GM21526 (cell line): ENCODE data around the gene C17orf113.
A peak's percentile ranks its signal among the peaks of the same experiment; 100 is the strongest.
"Not testable (repeated sequence)": the region's sequence is repeated elsewhere in the genome, so short reads cannot be mapped to it uniquely, and the experiment has no call there.

Experiments used
- ATAC-seq: cut with Tn5 transposase; IDR thresholded peaks from one replicate; pipeline ENCODE4 v1.9.1; 2021; ENCODE audit warnings: moderate library complexity; ENCODE audit not compliant: unreplicated experiment, low FRiP score

The C17orf113 gene

DNA sequence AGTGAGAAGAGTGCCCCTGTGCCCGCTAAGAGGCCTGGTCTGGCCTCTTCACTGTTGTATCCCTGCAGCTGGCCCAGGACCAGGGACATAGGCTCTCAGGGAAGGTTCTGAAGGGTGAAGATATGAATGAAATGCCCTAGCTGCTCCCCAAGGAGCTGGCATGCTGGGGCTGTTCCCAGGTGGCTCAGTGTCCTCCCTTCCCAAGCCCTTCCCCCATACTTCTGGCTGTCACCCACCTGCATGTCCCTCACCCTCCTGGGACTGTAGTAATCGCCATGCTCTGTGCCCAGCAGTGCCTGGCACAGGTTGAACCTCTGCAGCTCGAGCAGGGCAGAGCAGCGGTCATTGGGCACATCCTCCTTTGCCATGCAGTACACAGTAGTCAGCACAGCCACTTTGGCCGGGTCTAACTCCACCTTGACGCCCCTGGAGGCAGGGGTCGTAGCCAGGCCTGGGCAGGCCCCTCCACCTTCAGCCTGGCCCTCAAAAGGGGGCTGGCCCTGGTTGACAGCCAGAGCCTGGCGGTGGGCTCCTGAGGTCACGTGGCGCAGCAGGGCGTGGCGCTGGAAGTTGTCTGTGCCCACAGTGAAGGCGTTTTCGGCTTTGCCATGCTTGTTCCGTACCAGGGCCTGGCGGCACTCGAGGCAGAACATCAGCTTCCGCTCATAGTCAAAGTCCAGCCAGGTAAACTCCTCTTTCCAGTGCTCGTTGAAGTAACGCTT, 7.6 kb downstream of the C17orf113 start:
- ATAC-seq = no peak

- no peak for ATAC-seq
These were observed 8.8 kb downstream of the C17orf113 start for GRCh38 chr17:42041619-42042018.

DNA sequence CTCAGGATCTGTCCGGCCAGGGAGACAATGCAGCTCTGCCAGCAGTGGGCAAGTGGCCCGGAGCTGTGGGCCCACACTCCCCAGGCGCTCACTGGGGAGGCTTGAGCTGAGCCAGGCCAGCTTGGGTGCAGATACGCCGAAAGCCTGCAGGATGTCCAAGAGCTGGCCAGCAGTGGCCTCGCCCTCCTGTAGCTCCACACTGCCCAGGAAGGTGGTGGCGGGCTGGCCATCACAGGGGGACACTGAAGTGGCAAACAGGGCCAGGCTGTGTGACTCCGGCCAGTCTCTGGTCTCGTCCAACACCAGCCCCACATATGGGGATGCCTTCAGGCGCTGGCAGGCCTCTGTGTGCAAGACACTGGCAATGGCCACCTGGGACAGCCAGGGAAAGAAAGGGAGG, 9.6 kb downstream of the C17orf113 start:
- ATAC-seq = no peak

- ATAC-seq = no peak
These were observed 10.3 kb downstream of the C17orf113 start for GRCh38 chr17:42039794-42040763.

DNA sequence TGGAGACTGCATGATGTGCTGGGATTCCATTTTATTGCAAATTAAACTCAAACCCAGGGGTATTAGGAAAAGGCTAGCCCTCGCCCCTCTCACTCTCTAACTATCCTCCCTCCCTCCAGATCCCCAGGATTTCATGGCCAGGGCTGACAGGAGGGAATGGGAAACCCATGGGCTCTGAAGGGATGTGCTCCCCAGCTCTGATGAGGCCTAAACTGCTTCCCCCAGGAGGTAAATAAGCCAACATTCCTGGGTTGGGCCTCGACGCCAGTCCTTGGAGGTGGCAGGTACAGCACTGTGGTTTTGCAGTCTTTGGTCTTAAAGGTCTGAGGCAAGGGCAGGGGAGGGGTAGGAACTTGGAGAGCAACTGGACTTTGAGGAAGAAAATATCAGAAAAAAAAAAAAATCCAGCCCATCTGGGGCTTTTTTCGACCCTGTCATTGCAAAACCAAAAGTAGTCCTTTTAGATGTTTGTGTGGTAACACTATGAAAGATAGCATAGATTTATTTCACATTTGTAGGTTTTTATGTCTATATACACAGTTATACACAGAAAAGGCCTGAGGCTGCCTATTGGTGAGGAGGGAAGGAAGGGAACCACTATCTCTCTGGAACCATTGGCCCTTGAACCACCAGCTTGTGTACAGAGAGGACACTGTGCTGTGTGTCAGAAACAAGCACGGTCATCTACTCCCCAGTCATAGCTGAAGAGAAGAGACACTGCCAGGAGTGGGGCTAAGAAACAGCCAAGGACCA, 12.0 kb downstream of the C17orf113 start:
- ATAC-seq = no peak

DNA sequence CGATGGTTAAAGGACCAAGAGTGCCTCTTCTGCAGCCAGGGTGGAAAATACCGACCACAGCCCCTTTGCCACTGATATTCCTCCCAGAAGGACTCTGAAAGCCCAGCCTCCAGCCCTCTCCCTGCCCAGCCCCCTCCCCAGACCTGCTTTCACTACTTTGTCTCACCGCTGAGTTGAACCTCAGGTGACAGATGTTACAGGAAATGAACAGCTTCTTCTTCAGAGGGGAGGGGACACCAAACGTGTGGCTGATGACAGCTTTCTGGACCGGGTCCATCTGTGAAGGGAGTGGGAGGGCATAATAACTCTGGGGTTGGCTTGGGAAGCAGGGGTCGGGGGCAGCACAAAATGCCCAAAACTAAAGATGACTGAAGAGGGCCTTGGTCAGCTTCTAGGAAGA, 16.3 kb downstream of the C17orf113 start:
- ATAC-seq = no peak

DNA sequence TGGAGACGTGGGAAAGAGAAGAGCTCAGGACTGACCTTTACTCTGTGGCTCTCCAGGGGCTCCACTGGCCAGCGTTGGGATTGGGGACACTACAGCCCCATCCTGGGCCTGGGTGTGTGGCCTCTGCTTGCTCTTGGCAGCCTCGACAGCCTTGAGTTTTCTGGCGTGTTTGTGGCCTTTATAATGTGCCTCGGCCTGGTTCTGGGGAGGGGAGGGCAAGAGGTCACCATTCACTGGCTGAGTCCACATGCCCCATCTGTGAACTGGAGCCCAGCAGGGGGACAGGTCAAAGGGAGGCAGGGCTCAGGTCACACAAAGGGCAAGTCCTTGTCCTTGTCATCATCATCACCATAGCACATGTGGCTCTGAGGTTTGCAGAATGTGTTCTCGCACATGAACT, 18.8 kb downstream of the C17orf113 start:
- ATAC-seq = no peak

- no peak for ATAC-seq
These were observed 21.6 kb downstream of the C17orf113 start for GRCh38 chr17:42028791-42029127.

- ATAC-seq = no peak
These were observed 22.2 kb downstream of the C17orf113 start for GRCh38 chr17:42027961-42028790.

- ATAC-seq = no peak
These were observed 22.9 kb downstream of the C17orf113 start for GRCh38 chr17:42027590-42027889.

GRCh38 chr17:42026857-42027589, 23.4 kb downstream of the C17orf113 start:
- ATAC-seq = no peak

DNA sequence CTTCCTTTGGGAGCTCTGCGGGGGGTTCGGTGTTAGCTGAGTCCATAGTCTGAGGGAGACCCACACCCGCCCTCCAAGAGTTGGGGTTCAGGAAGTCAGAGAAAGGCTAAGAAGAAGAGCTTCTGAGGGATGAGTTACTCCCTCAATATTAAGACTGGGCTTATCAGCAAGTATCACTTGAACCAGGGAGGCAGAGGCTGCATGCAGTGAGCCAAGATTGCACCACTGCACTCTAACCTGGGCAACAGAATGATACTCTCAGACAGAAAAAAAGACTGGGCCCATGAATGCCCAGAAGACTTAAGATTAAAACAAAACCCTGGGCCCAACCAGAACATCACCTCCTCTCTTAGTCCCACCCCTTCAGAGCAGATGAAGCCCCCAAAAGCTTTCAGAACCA, 24.5 kb downstream of the C17orf113 start:
- ATAC-seq = no peak

DNA sequence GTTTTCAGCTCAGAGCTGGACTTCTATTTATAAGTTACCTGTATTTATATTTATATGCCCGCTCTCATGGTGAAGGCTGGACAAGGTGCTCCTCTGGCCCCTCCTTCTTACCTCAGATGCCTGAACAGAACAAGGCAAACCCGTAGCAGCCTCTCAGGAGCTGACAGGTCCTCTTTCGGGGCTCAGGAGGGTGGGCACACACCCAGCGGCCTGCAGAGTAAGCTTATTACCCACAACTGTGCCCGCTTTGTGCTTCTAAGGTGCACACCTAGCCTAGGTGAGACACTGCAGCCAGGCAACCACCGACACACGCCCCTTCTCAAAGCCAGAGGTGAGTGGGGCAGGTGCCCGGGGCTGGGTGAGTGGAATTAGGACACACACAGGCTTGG, 25.2 kb downstream of the C17orf113 start:
- no peak for ATAC-seq

DNA sequence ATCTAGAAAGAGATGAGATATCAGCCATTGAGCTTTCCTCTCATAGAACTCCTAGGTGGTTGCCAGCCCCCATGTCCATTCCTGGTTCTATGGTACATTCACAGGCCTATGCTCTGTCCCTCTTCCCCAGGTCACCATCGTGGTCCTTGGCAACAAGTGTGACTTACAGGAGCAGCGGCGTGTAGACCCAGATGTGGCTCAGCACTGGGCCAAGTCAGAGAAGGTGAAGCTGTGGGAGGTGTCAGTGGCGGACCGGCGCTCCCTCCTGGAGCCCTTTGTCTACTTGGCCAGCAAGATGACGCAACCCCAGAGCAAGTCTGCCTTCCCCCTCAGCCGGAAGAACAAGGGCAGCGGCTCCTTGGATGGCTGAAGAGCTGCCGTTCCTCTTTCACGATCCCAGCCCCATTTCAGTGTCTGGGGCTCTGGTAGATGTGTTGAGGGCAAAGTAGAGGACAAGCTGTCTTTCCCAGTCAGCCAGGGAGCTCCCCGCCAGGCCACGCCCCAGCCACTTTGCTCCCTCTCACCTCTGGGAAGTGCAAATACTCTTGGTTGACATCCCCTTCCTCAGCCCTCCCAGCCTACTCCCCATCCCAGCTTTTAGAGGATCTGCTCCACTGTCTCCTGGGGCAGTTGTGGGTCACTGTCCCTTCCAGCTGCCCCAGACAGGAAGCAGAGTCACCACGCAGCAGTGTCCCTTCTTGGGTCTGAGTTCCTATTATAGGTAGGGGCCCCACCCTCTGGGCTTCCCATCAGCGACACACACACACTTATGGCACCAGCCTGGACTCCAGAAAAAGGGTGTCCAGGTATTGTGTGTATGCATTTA, 26.7 kb downstream of the C17orf113 start:
- no peak for ATAC-seq

GRCh38 chr17:42020845-42021244, 29.6 kb downstream of the C17orf113 start:
- not testable (repeated sequence) for ATAC-seq

- ATAC-seq = peak; percentile 48
These were observed 30.6 kb downstream of the C17orf113 start, which contains the start of gene NKIRAS2 for GRCh38 chr17:42019509-42020404. Gene NKIRAS2, plus strand, starts transcription at chr17:42020090. Its CDS starts 1,488 bp downstream, at chr17:42021578.

DNA sequence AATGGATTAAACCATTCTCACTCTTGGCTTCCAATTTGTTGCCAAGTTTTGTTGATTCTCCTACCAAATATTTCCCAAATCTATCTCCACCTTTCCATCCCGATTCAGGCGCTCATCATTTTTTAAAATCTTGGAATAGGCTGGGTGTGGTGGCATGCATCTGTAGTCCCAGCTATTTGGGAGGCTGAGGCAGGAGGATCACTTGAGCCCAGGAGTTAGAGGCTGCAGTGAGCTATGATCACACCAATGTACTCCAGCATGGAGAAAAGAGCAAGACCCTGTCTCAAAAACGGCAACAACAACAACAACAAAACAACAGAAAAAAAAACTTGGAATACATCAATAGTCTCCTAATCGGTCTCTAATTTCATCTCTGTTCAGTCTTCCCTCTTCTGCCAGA, 31.4 kb downstream of the C17orf113 start:
- no peak for ATAC-seq

DNA sequence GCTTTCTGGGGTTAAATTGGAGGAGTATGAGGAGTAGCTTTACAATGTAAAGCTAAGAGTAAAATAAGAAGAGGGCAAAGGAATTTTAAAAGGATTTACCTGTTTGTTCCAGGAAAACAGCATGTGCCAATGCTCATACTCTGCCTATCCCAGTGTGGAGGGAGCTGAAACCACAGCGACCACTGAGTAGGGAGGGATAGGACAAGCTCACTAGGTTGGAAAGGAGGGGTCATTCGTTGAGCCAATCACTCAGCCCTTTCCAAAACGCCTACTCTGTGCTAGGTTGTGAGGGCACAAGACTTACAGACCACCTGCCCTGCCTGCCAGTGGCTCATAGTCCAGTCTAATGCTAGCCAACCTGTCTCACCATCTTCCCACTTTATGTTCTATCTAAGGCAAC, 32.1 kb downstream of the C17orf113 start:
- ATAC-seq = no peak
